Hematopoietic multipotent progenitor cell treated with erythropoietin and hydrocortisone succinate and interleukin-3 and kit ligand, for 17 days (in vitro differentiated cells): Measurements from ENCODE around the gene PLCB3.

ENCODE experiments used
- DNase-seq: peaks from one replicate; pipeline ENCODE4 v3.0.0-alpha.2; 2015; ENCODE audit warnings: low spot score

Gene PLCB3

GRCh38 chr11:64222651-64223000 is 28.7 kb upstream of the PLCB3 start:
- DNase-seq, result no peak

- no peak for DNase-seq
Observed at GRCh38 chr11:64223001-64223651, 28.2 kb upstream of the PLCB3 start.

- DNase-seq, result no peak
Observed at GRCh38 chr11:64224151-64224890, 27.0 kb upstream of the PLCB3 start.

GRCh38 chr11:64224891-64225607 is 26.3 kb upstream of the PLCB3 start:
- DNase-seq, result no peak

GRCh38 chr11:64225608-64226506 is 25.5 kb upstream of the PLCB3 start, which contains the start of the genes NUDT22 and TRPT1:
Gene NUDT22, plus strand, starts transcription at chr11:64226274. Its CDS starts 379 bp downstream, at chr11:64226653.
Gene TRPT1, minus strand, starts transcription at chr11:64226186. Its CDS starts 326 bp downstream, at chr11:64225860.
- peak; percentile 89 for DNase-seq

- DNase-seq, result peak; percentile 58
Observed at GRCh38 chr11:64226507-64227051, 24.8 kb upstream of the PLCB3 start.

- DNase-seq, result no peak
Observed at GRCh38 chr11:64227405-64227956, 23.8 kb upstream of the PLCB3 start.

GRCh38 chr11:64229090-64229743 is 22.1 kb upstream of the PLCB3 start:
- no peak for DNase-seq

- DNase-seq, result no peak
Observed at GRCh38 chr11:64229744-64230170, 21.6 kb upstream of the PLCB3 start.

- peak; percentile 90 for DNase-seq
Observed at GRCh38 chr11:64230171-64230984, 21.0 kb upstream of the PLCB3 start, which contains the start of gene DNAJC4. Gene DNAJC4, plus strand, starts transcription at chr11:64230548. Its CDS starts 307 bp downstream, at chr11:64230855.

- DNase-seq, result no peak
Observed at GRCh38 chr11:64230985-64231365, 20.4 kb upstream of the PLCB3 start.

GRCh38 chr11:64231546-64231945 is 19.8 kb upstream of the PLCB3 start:
- DNase-seq, result no peak

GRCh38 chr11:64232182-64232966 is 19.0 kb upstream of the PLCB3 start:
- no peak for DNase-seq

- DNase-seq, result no peak
Observed at GRCh38 chr11:64232967-64233315, 18.4 kb upstream of the PLCB3 start.

GRCh38 chr11:64233913-64234586 is 17.3 kb upstream of the PLCB3 start, which contains the start of gene VEGFB:
Gene VEGFB, plus strand, starts transcription at chr11:64234584. Its CDS starts 250 bp downstream, at chr11:64234834.
- peak; percentile 42 for DNase-seq

GRCh38 chr11:64234647-64235379 is 16.5 kb upstream of the PLCB3 start:
- DNase-seq, result peak; percentile 51

- no peak for DNase-seq
Observed at GRCh38 chr11:64235437-64236161, 15.7 kb upstream of the PLCB3 start.
